Activated T-helper 1 cell treated with anti-CD3 and anti-CD28 coated beads, Interleukin-2, amount 50 U/mL, for 16 hours (primary cell): Measurements from ENCODE around the gene MYOZ1.

ENCODE experiments used
- DNase-seq, 2 donors: peaks; one replicate each; pipeline ENCODE4 v3.0.0-alpha.2; 2020; ENCODE audit warnings: low read depth in 1 of 2, low spot score in 1 of 2

MYOZ1 gene

GRCh38 chr10:73601486-73601921 lies 39.8 kb downstream of the MYOZ1 start:
- DNase-seq: no peak

- DNase-seq: no peak
Observed at GRCh38 chr10:73597346-73597745, 43.9 kb downstream of the MYOZ1 start.

- DNase-seq: no peak
Observed at GRCh38 chr10:73593812-73594211, 47.5 kb downstream of the MYOZ1 start.

GRCh38 chr10:73593110-73593509 lies 48.2 kb downstream of the MYOZ1 start:
- no peak for DNase-seq

GRCh38 chr10:73591935-73592699 lies 49.2 kb downstream of the MYOZ1 start:
- no peak for DNase-seq

GRCh38 chr10:73590881-73591799 lies 50.1 kb downstream of the MYOZ1 start, which contains the start of gene USP54:
Gene USP54 (minus strand): TSS chr10:73591342. CDS start chr10:73575658, 15,684 bp downstream.
- DNase-seq: no peak

GRCh38 chr10:73589563-73590126 lies 51.6 kb downstream of the MYOZ1 start:
- no peak for DNase-seq

GRCh38 chr10:73588656-73589055 lies 52.6 kb downstream of the MYOZ1 start:
- no peak for DNase-seq

- DNase-seq: no peak
Observed at GRCh38 chr10:73586583-73586984, 54.7 kb downstream of the MYOZ1 start.

GRCh38 chr10:73585327-73585726 lies 55.9 kb downstream of the MYOZ1 start:
- no peak for DNase-seq

GRCh38 chr10:73584737-73585136 lies 56.5 kb downstream of the MYOZ1 start:
- DNase-seq: no peak

- DNase-seq: no peak
Observed at GRCh38 chr10:73581918-73582317, 59.4 kb downstream of the MYOZ1 start.
